ENCODE measurements around the gene ZDHHC4.

Gene ZDHHC4

DNA sequence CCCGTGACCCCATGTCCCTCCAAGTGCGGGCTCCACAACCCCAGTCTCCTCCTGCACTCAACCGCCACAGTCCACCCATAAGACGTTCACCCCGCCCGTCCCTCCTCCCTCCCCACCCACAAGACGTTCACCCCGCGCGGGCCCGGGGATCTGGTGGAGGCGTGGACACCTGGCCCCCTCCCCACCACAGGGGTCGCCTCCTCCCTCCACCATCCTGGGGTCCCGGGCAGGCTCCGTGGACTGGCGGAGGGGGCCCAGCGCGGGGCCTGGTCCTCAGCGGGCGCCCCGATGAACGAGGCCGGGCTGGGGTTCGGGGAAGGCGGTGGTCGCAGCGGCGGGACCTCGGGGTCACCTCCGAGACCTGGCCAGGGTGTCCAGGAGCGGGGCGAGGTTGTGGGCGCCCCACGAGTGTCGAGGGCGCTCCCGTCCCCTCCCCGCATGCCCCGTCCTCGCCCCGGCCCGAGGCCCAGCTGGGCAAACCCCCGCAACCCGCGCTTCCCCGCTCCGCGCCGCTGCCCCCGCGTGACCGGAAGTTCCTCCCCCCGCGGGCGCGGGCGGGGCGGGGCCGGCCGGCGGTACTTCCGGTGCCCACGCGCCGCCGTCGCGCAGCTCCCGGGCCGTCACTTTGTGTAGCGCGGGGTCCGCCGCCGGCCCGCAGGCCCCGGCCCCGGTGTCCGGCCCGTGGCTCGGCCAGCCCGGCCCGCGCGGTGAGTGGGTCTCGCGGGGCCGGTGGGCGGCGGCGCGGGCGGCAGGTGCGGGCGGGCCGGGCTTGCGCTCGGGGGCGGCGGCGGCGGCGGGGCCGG lies 59.7 kb downstream of the ZDHHC4 start, which contains the start of gene ZNF316:
ZNF316 (plus strand) TSS at position 578 of the 803 bp plus-strand sequence. CDS start 5,092 bp downstream, outside the sequence.
- peak; percentile 82 to 97 (median 94) for DNase-seq

DNA sequence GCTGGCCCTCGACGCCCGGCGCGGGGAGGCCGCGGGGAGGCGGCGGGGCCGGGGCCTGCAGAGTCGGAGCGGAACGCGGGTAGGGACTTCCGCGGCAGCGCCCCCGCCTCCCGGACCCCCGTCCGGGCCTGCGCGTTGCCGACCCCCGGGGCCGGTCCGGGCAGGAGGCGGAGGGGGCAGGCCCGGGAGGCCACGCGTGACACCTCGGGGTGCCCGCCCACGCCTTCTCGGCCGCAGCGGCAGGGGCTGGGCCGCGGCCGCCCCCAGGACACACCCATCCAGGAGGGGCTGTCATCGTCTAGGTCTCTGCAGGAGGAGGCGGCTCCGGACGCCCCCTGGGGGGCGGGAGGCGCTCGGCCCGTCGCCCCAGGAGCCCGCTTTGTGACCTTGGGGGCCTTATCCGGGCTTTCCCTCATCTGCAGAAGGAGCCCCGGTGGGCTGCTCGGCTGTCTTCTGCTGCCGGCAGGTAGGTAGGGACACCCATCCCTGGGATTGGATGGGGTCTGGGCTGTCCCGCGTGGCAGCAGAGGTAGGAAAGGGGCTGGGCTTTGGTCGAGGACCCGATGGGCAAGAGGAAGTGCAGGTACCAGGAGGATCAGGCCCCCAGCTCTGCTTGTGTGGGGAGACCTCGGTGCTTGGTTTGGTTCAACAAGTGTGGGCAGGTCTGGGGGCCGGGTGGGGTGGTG lies 60.4 kb downstream of the ZDHHC4 start:
- peak; percentile 57 to 81 (median 63) for DNase-seq
